Measurements from ENCODE around the gene WIPF1.

The WIPF1 gene

DNA sequence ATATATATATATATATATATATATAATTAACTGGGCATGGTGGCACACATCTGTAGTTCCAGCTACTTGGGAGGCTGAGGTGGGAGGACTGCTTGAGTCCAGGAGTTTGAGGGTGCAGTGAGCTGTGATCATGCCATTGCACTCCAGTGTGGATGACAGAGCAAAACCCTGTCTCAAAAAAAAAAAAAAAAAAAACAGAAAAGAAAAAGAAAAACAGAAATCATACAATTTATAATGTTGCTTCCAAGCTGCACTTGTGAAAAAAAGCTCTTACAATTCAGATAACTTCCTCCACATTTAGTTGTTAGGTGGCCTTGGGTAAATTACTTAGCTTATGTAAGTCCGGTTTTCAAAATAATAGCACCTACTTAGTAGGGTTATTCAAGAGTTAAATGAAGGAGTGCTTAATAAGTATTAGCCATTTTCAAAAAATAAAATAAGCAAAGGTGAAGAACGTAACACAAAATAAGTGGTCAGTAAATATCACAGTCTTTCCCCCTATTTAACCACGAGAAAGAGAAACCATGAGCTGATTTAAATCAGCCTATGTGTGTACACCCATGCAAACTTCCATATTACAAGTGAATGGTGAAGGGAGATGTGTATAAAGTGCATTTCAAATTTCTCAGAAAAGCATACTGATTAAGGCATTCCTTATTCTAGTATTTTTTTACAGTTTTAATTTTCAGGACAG lies 2.3 kb downstream of the WIPF1 start:
- no peak overlapping the region for H3K27ac ChIP-seq
- TF ChIP-seq ZFX (IDR thresholded peaks at IDR 0.05), result no peak
- TF ChIP-seq, protein P1, sequence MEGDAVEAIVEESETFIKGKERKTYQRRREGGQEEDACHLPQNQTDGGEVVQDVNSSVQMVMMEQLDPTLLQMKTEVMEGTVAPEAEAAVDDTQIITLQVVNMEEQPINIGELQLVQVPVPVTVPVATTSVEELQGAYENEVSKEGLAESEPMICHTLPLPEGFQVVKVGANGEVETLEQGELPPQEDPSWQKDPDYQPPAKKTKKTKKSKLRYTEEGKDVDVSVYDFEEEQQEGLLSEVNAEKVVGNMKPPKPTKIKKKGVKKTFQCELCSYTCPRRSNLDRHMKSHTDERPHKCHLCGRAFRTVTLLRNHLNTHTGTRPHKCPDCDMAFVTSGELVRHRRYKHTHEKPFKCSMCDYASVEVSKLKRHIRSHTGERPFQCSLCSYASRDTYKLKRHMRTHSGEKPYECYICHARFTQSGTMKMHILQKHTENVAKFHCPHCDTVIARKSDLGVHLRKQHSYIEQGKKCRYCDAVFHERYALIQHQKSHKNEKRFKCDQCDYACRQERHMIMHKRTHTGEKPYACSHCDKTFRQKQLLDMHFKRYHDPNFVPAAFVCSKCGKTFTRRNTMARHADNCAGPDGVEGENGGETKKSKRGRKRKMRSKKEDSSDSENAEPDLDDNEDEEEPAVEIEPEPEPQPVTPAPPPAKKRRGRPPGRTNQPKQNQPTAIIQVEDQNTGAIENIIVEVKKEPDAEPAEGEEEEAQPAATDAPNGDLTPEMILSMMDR (conservative IDR thresholded peaks at IDR 0.05), result no peak

DNA sequence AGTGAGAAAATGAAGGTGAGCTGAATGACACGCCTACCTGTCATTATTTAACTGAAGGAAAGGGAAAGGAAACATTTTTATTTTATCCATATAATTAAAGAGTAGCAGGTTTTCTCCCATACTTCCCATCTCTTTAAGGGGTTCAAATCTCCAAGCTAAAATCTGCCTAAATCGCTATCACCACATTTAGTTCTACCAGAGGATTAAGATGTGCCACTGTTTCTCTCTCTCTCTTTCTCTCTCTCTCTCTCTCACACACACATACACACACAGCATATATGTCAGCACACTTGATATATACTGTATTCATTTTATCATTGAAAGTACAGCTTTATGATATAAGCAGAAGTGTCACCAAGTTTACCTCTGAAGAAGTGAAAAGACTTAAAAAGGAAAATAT lies 3.1 kb downstream of the WIPF1 start:
- no peak overlapping the region for H3K27ac ChIP-seq
- no peak for TF ChIP-seq ZFX (IDR thresholded peaks at IDR 0.05)
- TF ChIP-seq, protein P1 (conservative IDR thresholded peaks at IDR 0.05), result no peak

DNA sequence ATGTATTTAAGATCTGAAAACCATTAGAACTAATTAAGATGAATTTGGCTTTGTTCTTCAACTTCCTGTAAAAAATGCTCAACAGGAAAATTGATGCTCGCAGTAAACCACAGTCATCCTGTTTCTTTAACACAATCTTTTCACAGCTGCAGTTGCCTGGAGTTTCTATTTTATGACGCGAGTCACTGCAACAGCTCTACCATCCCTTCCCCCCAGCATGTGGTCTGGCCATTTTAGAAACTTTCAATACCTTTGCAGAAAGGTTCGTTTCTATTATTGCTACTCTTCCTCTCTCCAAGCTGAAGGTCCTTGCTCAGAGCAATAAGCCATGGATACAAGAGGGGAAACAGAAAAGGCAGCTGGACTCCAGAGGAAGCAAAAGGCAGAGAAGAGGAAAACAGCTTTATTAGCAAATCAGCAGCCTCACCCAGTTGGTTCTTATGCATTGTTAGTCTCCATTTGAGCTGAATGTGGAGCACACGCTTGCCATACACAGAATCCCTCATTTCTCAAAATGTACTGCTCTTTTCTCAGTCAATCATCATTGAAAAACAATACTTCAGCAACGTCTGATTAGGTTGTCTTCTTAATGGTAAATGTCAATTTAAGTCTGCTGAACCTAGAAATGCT lies 3.9 kb downstream of the WIPF1 start:
- no peak for TF ChIP-seq ZFX (IDR thresholded peaks at IDR 0.05)
- TF ChIP-seq, protein P1 (conservative IDR thresholded peaks at IDR 0.05), result no peak
- no peak overlapping the region for H3K27ac ChIP-seq

DNA sequence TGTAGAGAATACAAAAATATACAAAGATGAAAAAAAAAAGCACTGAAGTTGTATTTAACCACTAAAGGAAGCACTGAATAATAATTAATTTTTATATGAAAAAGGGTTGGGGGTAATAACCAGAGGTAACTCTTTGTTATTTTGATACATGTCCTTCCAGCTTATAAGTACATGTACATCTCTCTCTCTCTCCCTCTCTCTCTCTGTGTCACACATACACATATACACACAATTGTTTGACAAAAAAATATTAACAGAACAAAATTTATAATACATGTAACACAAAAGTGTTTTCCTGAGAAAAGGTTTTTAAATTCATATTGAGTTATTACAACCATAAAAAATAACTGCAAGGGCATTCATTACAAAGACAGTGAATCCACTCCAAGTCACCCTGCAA lies 4.6 kb downstream of the WIPF1 start:
- no peak overlapping the region for H3K27ac ChIP-seq
- TF ChIP-seq ZFX (IDR thresholded peaks at IDR 0.05), result no peak
- TF ChIP-seq, protein P1 (conservative IDR thresholded peaks at IDR 0.05), result no peak

DNA sequence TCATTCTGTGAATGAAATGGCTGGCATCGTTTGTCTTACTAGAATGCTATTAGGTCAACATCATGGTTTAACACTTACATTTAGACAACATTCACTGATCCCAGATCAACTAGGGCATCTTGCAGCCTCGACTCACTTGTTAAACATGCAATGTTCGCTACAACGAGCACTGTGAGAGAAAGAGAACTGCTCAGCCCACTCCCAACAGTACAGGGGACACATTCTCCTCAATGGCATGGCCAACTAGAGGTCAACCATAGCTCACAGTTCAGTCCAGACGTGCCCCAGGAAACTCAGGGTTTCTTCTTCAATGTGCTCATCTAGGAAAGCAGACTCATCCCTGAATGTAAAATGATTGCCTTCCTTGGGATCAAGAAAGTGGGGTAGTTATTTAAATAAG lies 5.9 kb downstream of the WIPF1 start:
- TF ChIP-seq, protein P1 (conservative IDR thresholded peaks at IDR 0.05), result no peak
- TF ChIP-seq ZFX (IDR thresholded peaks at IDR 0.05), result no peak
- H3K27ac ChIP-seq, result no peak overlapping the region

DNA sequence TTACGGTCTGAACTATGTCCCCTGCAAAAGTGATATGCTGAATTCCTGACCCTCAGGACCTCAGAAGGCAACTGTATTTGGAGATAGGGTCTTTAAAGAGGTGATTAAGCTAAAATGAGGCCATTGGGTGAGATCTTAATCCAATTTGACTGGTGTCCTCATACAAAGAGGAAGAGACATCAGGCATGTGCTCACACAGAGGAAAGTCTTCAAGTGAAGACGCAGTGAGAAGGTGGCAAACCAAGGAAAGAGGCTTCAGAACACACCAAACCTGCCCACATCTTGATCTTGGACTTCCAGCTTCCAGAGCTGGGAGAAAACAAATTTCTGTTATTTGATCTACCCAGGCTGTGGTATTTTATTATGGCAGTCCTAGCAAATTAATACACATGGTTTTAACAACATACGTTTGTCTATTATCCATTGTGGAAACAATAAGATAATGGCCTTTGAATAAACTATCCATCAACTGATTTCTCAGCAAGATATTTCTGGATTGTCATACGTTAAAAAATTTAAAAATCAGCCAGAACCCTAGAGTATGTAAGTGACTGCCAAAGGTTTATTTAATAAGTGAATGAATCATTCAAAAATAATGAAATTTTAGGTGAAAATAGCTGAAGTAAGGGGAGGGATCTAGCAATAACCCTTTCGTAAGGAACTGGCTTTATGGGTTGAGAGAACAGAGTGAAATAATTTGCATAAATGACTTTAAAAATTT lies 6.5 kb downstream of the WIPF1 start:
- TF ChIP-seq ZFX (IDR thresholded peaks at IDR 0.05), result no peak
- TF ChIP-seq, protein P1 (conservative IDR thresholded peaks at IDR 0.05), result no peak
- H3K27ac ChIP-seq, result no peak overlapping the region

DNA sequence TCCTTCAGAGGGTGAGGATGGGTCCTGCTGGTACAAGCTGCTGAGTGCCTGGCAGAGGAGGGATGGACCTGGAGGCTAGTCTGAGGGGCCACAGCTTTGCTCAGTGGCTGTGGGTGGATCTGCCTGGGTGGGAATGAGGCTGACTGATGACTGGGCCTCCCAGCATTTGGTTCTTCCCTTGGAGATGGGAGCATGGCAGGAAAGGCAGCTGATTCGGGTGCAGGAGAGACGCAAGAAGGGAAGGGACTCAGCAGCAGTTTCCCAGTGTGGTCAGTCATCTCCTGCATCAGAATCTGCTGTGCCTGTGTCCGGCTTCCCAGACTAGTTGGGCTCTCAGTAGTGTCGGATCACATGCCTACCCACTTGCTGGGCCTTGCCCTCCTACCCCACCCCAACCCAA lies 7.3 kb downstream of the WIPF1 start:
- no peak overlapping the region for H3K27ac ChIP-seq
- TF ChIP-seq, protein P1 (conservative IDR thresholded peaks at IDR 0.05), result no peak
- no peak for TF ChIP-seq ZFX (IDR thresholded peaks at IDR 0.05)

Data from C4-2B (cell line).